Karpas-422 (cell line): ENCODE results near the gene METTL5. TPM values are rescaled to one million over a fixed set of nuclear protein-coding genes. Genes with fewer than 3 reads are reported as not detected.

Source experiments
- DNase-seq: peaks from one replicate; pipeline ENCODE4 v3.0.0-alpha.2; 2015
- H2AFZ ChIP-seq: fragments of 200-600 bp; sonication (generic); 2 replicates; pipeline ENCODE4 v1.6.1; 2014; ENCODE audit warnings: antibody characterized with exemption, low read length, mixed read lengths
- H3K27ac ChIP-seq: fragments of 200-600 bp; sonication (generic); 2 replicates; pipeline ENCODE4 v1.5.1; 2014; ENCODE audit warnings: mild to moderate bottlenecking, low read length, moderate library complexity
- H3K27me3 ChIP-seq: fragments of 200-600 bp; sonication (generic); 2 replicates; pipeline ENCODE4 v1.6.1; 2014; ENCODE audit warnings: low read length, mixed read lengths
- H3K36me3 ChIP-seq: fragments of 200-600 bp; sonication (generic); 2 replicates; pipeline ENCODE4 v1.6.1; 2014; ENCODE audit warnings: low read length, mixed read lengths; ENCODE audit not compliant: insufficient read depth
- H3K4me1 ChIP-seq: fragments of 200-600 bp; sonication (generic); 2 replicates; pipeline ENCODE4 v1.6.1; 2014; ENCODE audit warnings: mild to moderate bottlenecking, low read length, mixed read lengths
- H3K4me2 ChIP-seq: fragments of 200-600 bp; sonication (generic); 2 replicates; pipeline ENCODE4 v1.6.1; 2014; ENCODE audit warnings: low read length, low read depth, mild to moderate bottlenecking; ENCODE audit not compliant: poor library complexity, severe bottlenecking
- H3K4me3 ChIP-seq: fragments of 200-600 bp; sonication (generic); 2 replicates; pipeline ENCODE4 v1.5.1; 2014; ENCODE audit warnings: mild to moderate bottlenecking, antibody characterized with exemption, low read length, mixed read lengths
- H3K79me2 ChIP-seq: fragments of 200-600 bp; sonication (generic); 2 replicates; pipeline ENCODE4 v1.6.1; 2014; ENCODE audit warnings: mild to moderate bottlenecking, low read length, mixed read lengths
- H3K9ac ChIP-seq: fragments of 200-600 bp; sonication (generic); 2 replicates; pipeline ENCODE4 v1.6.0; 2014; ENCODE audit warnings: low read length
- H3K9me2 ChIP-seq: fragments of 200-600 bp; sonication (generic), shearing (Covaris generic); replicated peaks from 2 replicates; pipeline ENCODE4 v1.6.0; 2014; ENCODE audit warnings: mild to moderate bottlenecking, low read length, moderate library complexity; ENCODE audit not compliant: insufficient read depth
- H3K9me3 ChIP-seq: fragments of 300-700, 200-600 bp; sonication (generic); 2 replicates; pipeline ENCODE4 v1.6.1; 2014; ENCODE audit warnings: low read length, mixed read lengths
- H4K20me1 ChIP-seq: fragments of 200-600 bp; sonication (generic); 2 replicates; pipeline ENCODE4 v1.6.1; 2014; ENCODE audit warnings: mild to moderate bottlenecking, antibody characterized with exemption, low read length, low read depth; ENCODE audit not compliant: insufficient read depth
- total RNA-seq: library from RNA; depleted of rRNA; stranded (reverse); fragments of >200 nt; shearing (Covaris generic); gene quantifications from 2 replicates; pipeline ENCODE4 v1.2.3, GENCODE V29; 2014; ENCODE audit warnings: low replicate concordance

Gene METTL5
- total RNA-seq, 1 experiment from 2014 or later, result 100 TPM

DNA sequence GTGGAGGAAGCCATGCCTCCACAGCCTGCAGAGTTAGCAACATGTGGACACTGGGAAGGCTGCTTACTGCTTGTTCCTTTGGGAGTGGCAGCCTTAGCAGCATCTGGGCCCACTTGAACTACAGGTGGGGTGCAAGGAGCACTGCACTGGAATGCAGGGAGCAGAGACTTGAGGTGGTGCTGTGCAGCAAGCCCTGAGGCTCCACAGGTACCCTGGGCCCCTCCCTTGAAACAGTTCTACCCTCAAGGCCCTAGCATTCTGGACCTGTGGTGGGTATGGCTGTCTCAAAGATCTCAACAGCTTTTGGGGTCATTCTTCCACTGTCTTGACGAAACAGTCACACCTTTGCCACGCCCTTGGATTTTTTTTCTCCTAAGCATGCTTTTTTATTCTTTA, 16.0 kb upstream of the METTL5 start:
- Histone ChIP-seq H3K4me2 (no peak overlapping the region), H3K79me2 (peaks cover 82% of the 10 kb centered on the region)

DNA sequence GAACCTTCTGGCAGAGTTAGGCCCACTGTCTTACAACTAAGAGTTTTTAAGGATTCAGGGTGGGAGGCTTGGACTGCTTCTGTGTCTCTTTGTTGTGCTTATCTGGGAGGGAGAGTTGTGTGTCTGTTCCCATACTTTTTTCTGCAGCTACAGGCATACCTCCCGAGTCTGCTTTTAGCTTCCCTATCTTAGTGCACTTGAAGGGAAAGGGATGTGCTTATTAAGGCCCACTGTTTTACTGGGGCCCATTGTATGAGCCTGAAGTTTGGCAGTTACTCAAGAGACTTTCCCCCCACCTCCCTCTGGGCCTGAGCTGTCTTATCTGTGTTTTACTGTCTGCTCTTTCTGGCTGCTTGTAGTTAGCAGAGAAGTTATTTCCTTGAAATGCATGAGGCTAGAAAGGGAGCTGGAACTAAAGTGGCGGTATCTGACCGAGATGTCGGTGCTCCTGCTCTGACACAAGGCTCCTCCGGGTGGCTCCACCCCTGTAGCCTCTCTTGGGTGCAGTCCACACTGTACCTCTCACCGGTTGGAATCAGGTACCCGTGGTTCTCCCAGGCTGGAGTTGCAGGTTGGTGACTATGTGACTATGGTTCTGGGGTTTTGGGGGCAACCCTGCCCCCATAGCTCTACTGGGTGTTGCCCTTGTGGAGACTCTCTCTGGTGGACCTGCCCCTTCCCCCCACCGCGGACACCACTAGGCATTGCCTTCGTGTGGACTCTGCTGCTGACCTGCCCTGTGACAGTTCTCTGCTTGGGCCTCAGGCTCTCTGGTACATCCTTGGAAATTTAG, 15.4 kb upstream of the METTL5 start:
- H3K9ac ChIP-seq, result no peak overlapping the region
- no peak overlapping the region for H3K4me2 ChIP-seq
- H3K4me3 ChIP-seq, result no peak overlapping the region
- H3K9me3 ChIP-seq, result no peaks in the 10 kb centered on the region
- peaks cover 6% of the 10 kb centered on the region for H3K4me1 ChIP-seq
- H2AFZ ChIP-seq, result no peak overlapping the region
- no peaks in the 10 kb centered on the region for H3K27me3 ChIP-seq
- DNase-seq, result peak; percentile 36
- H4K20me1 ChIP-seq, result no peaks in the 10 kb centered on the region
- H3K9me2 ChIP-seq, result no peaks in the 10 kb centered on the region
- H3K36me3 ChIP-seq, result no peaks in the 10 kb centered on the region
- peaks cover 82% of the 10 kb centered on the region for H3K79me2 ChIP-seq
- H3K27ac ChIP-seq, result no peak overlapping the region

More for the DNA sequence above, 16.0 kb upstream of the METTL5 start:
- no peaks in the 10 kb centered on the region for H3K9me3 ChIP-seq
- no peak overlapping the region for H3K4me3 ChIP-seq
- no peaks in the 10 kb centered on the region for H3K27me3 ChIP-seq
- peak; percentile 29 for DNase-seq
- no peak overlapping the region for H3K9ac ChIP-seq
- H2AFZ ChIP-seq, result no peak overlapping the region
- H3K4me1 ChIP-seq, result peaks cover 6% of the 10 kb centered on the region
- no peak overlapping the region for H3K27ac ChIP-seq
- no peaks in the 10 kb centered on the region for H4K20me1 ChIP-seq
- no peaks in the 10 kb centered on the region for H3K9me2 ChIP-seq
- H3K36me3 ChIP-seq, result no peaks in the 10 kb centered on the region

- peaks cover 82% of the 10 kb centered on the region for H3K79me2 ChIP-seq
- peak; percentile 35 for DNase-seq
- no peak overlapping the region for H2AFZ ChIP-seq
- H3K4me2 ChIP-seq, result no peak overlapping the region
- no peak overlapping the region for H3K27ac ChIP-seq
- H3K4me3 ChIP-seq, result no peak overlapping the region
- no peaks in the 10 kb centered on the region for H3K9me3 ChIP-seq
- H3K9ac ChIP-seq, result no peak overlapping the region
- H3K36me3 ChIP-seq, result no peaks in the 10 kb centered on the region
- H3K27me3 ChIP-seq, result no peaks in the 10 kb centered on the region
- H3K4me1 ChIP-seq, result peaks cover 6% of the 10 kb centered on the region
- no peaks in the 10 kb centered on the region for H3K9me2 ChIP-seq
- H4K20me1 ChIP-seq, result no peaks in the 10 kb centered on the region
Measured at GRCh38 chr2:169838743-169839489, 14.2 kb upstream of the METTL5 start.

DNA sequence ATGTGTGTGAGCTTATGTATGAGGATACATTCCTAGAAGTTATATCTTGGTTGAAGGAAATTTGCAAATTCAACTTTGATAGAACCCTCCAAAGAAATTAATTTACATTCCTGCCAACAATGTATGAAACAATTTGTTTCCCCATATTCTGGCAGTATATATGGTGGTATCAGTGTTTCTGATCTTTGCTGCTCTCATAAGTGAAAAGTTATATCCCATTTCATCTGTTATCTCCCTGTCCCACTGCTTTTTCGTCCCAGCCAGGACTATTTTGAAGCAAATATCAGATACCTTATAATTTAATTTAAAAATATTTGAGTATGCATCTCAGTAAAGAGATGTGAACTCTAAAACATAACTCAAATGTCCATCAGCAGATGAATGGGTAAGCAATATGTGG, 9.7 kb upstream of the METTL5 start:
- H3K9ac ChIP-seq, result no peak overlapping the region
- no peaks in the 10 kb centered on the region for H3K9me3 ChIP-seq
- no peak overlapping the region for H2AFZ ChIP-seq
- no peaks in the 10 kb centered on the region for H3K9me2 ChIP-seq
- no peak for DNase-seq
- peaks cover 95% of the 10 kb centered on the region for H3K79me2 ChIP-seq
- no peaks in the 10 kb centered on the region; the same call in 1 of the 2 replicates for H3K4me1 ChIP-seq
- no peaks in the 10 kb centered on the region for H3K27me3 ChIP-seq
- no peak overlapping the region for H3K4me3 ChIP-seq
- no peaks in the 10 kb centered on the region for H4K20me1 ChIP-seq
- H3K27ac ChIP-seq, result no peak overlapping the region
- H3K36me3 ChIP-seq, result peaks cover 9% of the 10 kb centered on the region; the same call in 1 of the 2 replicates
- no peak overlapping the region for H3K4me2 ChIP-seq

DNA sequence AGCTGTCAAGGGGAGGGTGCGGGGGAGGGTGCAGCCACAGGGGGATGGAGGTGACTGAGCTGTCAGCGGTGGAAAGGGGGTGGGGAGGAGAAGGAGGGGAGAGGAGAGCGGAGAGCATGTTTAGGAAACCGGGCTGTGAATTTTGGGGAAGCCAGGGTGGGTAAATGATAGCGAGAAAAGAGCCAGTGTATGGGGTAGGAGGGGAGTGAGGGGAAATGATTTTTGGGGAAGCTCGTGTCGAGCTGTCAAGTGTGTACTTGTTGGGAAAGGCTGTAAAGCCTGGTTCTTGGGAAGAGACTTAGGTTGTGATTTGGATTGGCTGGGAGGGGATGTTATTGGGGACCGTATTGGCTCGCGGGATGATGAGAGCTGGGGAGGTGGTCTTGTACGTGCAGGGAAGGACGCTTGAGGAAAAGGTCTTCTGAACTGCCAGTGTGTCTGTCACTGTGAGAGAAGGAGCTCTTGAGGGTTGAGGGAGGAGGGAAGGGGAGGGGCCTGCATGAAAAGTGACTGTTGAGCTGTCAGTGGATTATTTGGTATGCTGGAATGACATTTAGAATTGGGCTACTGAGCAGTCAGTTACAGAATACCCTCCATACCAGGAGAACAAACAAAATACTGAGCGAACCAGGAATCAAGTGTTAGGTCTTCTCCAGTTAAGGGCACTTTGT, 3.6 kb upstream of the METTL5 start:
- no peak overlapping the region for H3K27ac ChIP-seq
- H2AFZ ChIP-seq, result no peak overlapping the region

GRCh38 chr2:169827272-169828140, 2.8 kb upstream of the METTL5 start, which contains the start of gene UBR3:
Gene UBR3, plus strand, starts transcription at chr2:169827454. Its CDS starts 54 bp downstream, at chr2:169827508.
- no peak within 1 kb of the TSS for H3K27ac ChIP-seq
- H3K4me3 ChIP-seq, result peak within 1 kb of the TSS; percentile 84
- H3K27me3 ChIP-seq, result no peaks in the 10 kb centered on the region
- no peak within 1 kb of the TSS for H2AFZ ChIP-seq
- peaks cover 15% of the 10 kb centered on the region; the same call in 1 of the 2 replicates for H3K36me3 ChIP-seq
- peak within 1 kb of the TSS; percentile 80 for H3K9ac ChIP-seq
- peaks cover 30% of the 10 kb centered on the region for H3K4me1 ChIP-seq
- H3K9me3 ChIP-seq, result no peaks in the 10 kb centered on the region
- H4K20me1 ChIP-seq, result peaks cover 14% of the 10 kb centered on the region; the same call in 1 of the 2 replicates
- DNase-seq, result peak; percentile 96
- H3K9me2 ChIP-seq, result no peaks in the 10 kb centered on the region
- peaks cover 69% of the 10 kb centered on the region for H3K79me2 ChIP-seq
- H3K4me2 ChIP-seq, result peak within 1 kb of the TSS; percentile 66

More for the DNA sequence above, 3.6 kb upstream of the METTL5 start:
- Histone ChIP-seq H3K27me3 (no peaks in the 10 kb centered on the region), H3K9me2 (no peaks in the 10 kb centered on the region), H3K9me3 (no peaks in the 10 kb centered on the region), H3K79me2 (peaks cover 69% of the 10 kb centered on the region), H4K20me1 (peaks cover 14% of the 10 kb centered on the region; the same call in 1 of the 2 replicates), H3K4me2 (peak overlapping the region; percentile 66), H3K36me3 (peaks cover 9% of the 10 kb centered on the region; the same call in 1 of the 2 replicates), H3K4me1 (peaks cover 22% of the 10 kb centered on the region), H3K9ac (peak overlapping the region; percentile 80), H3K4me3 (peak overlapping the region; percentile 84)
- DNase-seq, result peak; percentile 80

GRCh38 chr2:169823996-169824372, 721 bp downstream of the METTL5 start:
- Histone ChIP-seq H4K20me1 (peaks cover 12% of the 10 kb centered on the region; the same call in 1 of the 2 replicates), H3K9me3 (no peaks in the 10 kb centered on the region), H3K4me2 (peak overlapping the region; percentile 85), H3K4me1 (peaks cover 31% of the 10 kb centered on the region), H3K4me3 (peak overlapping the region; percentile 77), H3K27ac (peak overlapping the region; percentile 12; the same call in 1 of the 2 replicates), H3K9ac (peak overlapping the region; percentile 77), H3K36me3 (peaks cover 30% of the 10 kb centered on the region; the same call in 1 of the 2 replicates), H3K79me2 (peaks cover 62% of the 10 kb centered on the region), H3K9me2 (no peaks in the 10 kb centered on the region), H3K27me3 (no peaks in the 10 kb centered on the region), H2AFZ (no peak overlapping the region)
- no peak for DNase-seq
